HEK293T (cell line): ENCODE results near the gene CERCAM.

Source experiments
- BHLHE40 ChIP-seq: fragments of 450-650 bp; IDR thresholded peaks from 2 replicates; pipeline ENCODE4 v1.6.1; 2016; ENCODE audit warnings: mild to moderate bottlenecking, moderate library complexity, borderline replicate concordance
- CTBP1 ChIP-seq: fragments of 450-650 bp; IDR thresholded peaks from 2 replicates; pipeline ENCODE4 v1.6.1; 2016; ENCODE audit warnings: borderline replicate concordance
- ELF4 ChIP-seq: fragments of 450-650 bp; IDR thresholded peaks from 2 replicates; pipeline ENCODE4 v1.6.1; 2017; ENCODE audit warnings: antibody characterized with exemption
- FOXA1 ChIP-seq: fragments of 450-650 bp; IDR thresholded peaks from 2 replicates; pipeline ENCODE4 v1.6.1; 2016; ENCODE audit warnings: mild to moderate bottlenecking
- FOXK2 ChIP-seq: fragments of 450-650 bp; IDR thresholded peaks from 2 replicates; pipeline ENCODE4 v1.6.1; 2016; ENCODE audit warnings: mild to moderate bottlenecking
- FOXM1 ChIP-seq: fragments of 450-650 bp; IDR thresholded peaks from 2 replicates; pipeline ENCODE4 v1.6.1; 2017; ENCODE audit warnings: mild to moderate bottlenecking, borderline replicate concordance
- L3MBTL2 ChIP-seq: fragments of 450-650 bp; conservative IDR thresholded peaks from 2 replicates; pipeline ENCODE4 v1.6.1; 2016; ENCODE audit warnings: mild to moderate bottlenecking
- LEF1 ChIP-seq: fragments of 450-650 bp; IDR thresholded peaks from 2 replicates; pipeline ENCODE4 v1.6.1; 2017; ENCODE audit warnings: mild to moderate bottlenecking, borderline replicate concordance
- PKNOX1 ChIP-seq: fragments of 450-650 bp; IDR thresholded peaks from 2 replicates; pipeline ENCODE4 v1.6.1; 2016
- SP1 ChIP-seq: fragments of 450-650 bp; IDR thresholded peaks from 2 replicates; pipeline ENCODE4 v1.6.1; 2017
- SUZ12 ChIP-seq: fragments of 450-650 bp; IDR thresholded peaks from 2 replicates; pipeline ENCODE4 v1.6.1; 2016; ENCODE audit warnings: mild to moderate bottlenecking
- TARDBP ChIP-seq: fragments of 450-650 bp; IDR thresholded peaks from 2 replicates; pipeline ENCODE4 v1.6.1; 2016
- ZNF384 ChIP-seq: fragments of 450-650 bp; IDR thresholded peaks from 2 replicates; pipeline ENCODE4 v1.6.1; 2016

GRCh38 chr9:128421482-128421996 lies 882 bp downstream of the CERCAM start:
- TF ChIP-seq FOXK2: no peak
- TF ChIP-seq SUZ12: no peak
- TF ChIP-seq SP1: no peak
- no peak for TF ChIP-seq FOXA1
- no peak for TF ChIP-seq ZNF384
- TF ChIP-seq FOXM1: no peak
- no peak for TF ChIP-seq PKNOX1
- no peak for TF ChIP-seq TARDBP
- no peak for TF ChIP-seq BHLHE40
- TF ChIP-seq ELF4: no peak
- no peak for TF ChIP-seq CTBP1
- no peak for TF ChIP-seq LEF1
- no peak for TF ChIP-seq L3MBTL2
